ENCODE data around the gene MSMB.

GRCh38 chr10:46019569-46020343 is 26.3 kb downstream of the MSMB start:
- TF ChIP-seq POLR2AphosphoS5 (IDR thresholded peaks at IDR 0.05; ENCODE audit: low read depth, low read length) (no peak), TAF1 (IDR thresholded peaks at IDR 0.05; ENCODE audit: borderline replicate concordance, insufficient read depth, low read length) (no peak), SIN3A (IDR thresholded peaks at IDR 0.05; ENCODE audit: borderline replicate concordance, insufficient read depth, low read length) (no peak), FOXP2 (optimal IDR thresholded peaks at IDR 0.05; ENCODE audit: borderline replicate concordance, extremely low read depth, extremely low read length, insufficient read depth) (no peak)
- TF ChIP-seq, protein P1, sequence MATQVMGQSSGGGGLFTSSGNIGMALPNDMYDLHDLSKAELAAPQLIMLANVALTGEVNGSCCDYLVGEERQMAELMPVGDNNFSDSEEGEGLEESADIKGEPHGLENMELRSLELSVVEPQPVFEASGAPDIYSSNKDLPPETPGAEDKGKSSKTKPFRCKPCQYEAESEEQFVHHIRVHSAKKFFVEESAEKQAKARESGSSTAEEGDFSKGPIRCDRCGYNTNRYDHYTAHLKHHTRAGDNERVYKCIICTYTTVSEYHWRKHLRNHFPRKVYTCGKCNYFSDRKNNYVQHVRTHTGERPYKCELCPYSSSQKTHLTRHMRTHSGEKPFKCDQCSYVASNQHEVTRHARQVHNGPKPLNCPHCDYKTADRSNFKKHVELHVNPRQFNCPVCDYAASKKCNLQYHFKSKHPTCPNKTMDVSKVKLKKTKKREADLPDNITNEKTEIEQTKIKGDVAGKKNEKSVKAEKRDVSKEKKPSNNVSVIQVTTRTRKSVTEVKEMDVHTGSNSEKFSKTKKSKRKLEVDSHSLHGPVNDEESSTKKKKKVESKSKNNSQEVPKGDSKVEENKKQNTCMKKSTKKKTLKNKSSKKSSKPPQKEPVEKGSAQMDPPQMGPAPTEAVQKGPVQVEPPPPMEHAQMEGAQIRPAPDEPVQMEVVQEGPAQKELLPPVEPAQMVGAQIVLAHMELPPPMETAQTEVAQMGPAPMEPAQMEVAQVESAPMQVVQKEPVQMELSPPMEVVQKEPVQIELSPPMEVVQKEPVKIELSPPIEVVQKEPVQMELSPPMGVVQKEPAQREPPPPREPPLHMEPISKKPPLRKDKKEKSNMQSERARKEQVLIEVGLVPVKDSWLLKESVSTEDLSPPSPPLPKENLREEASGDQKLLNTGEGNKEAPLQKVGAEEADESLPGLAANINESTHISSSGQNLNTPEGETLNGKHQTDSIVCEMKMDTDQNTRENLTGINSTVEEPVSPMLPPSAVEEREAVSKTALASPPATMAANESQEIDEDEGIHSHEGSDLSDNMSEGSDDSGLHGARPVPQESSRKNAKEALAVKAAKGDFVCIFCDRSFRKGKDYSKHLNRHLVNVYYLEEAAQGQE (IDR thresholded peaks at IDR 0.05; ENCODE audit: insufficient read depth in 1 of 2, low read depth in 2 of 2, low read length in 2 of 2): no peak
